Keratinocyte (primary cell): ENCODE data around the gene SCUBE1. TPM values are rescaled to one million over a fixed set of nuclear protein-coding genes. Genes with fewer than 3 reads are reported as not detected.

Experiments used
- DNase-seq: peaks from one replicate; pipeline ENCODE4 v3.0.0-alpha.2; 2011; ENCODE audit warnings: low read depth, missing footprints, low spot score
- FAIRE-seq: peaks from 2 replicates; lab custom pipeline; 2011; peaks lifted over from hg19 to GRCh38; lab: Jason Lieb, UNC
- H2AFZ ChIP-seq: 2 replicates; pipeline ENCODE4 v1.6.0; 2012; ENCODE audit warnings: low read length, control low read depth, inconsistent platforms; ENCODE audit not compliant: control insufficient read depth
- H3K27ac ChIP-seq: 2 replicates; pipeline ENCODE4 v1.5.1; 2011; ENCODE audit warnings: low read length; ENCODE audit not compliant: control insufficient read depth, insufficient read depth
- H3K27me3 ChIP-seq: 3 replicates; pipeline ENCODE4 v1.6.0; 2011; ENCODE audit warnings: low read length; ENCODE audit not compliant: control insufficient read depth, insufficient read depth; ENCODE audit errors: extremely low read depth
- H3K36me3 ChIP-seq, 2 experiments: 2 replicates in 1 of 2; 3 replicates in 1 of 2; pipeline ENCODE4 v1.5.1; 2011; ENCODE audit warnings: low read length in 2 of 2, mild to moderate bottlenecking in 1 of 2; ENCODE audit not compliant: control insufficient read depth in 2 of 2, insufficient read depth in 2 of 2; ENCODE audit errors: extremely low read depth in 1 of 2
- H3K4me1 ChIP-seq: 3 replicates; pipeline ENCODE4 v1.5.1; 2011; ENCODE audit warnings: low read length; ENCODE audit not compliant: control insufficient read depth, insufficient read depth; ENCODE audit errors: extremely low read depth
- H3K4me2 ChIP-seq: 3 replicates; pipeline ENCODE4 v1.6.0; 2011; ENCODE audit warnings: low read depth, low read length; ENCODE audit not compliant: control insufficient read depth, insufficient read depth; ENCODE audit errors: extremely low read depth
- H3K4me3 ChIP-seq, 3 experiments: fragments of 200-600 bp in 1 of 3; sonication (generic) in 1 of 3; 2 replicates in 2 of 3; 3 replicates in 1 of 3; pipeline ENCODE4 v1.5.1; 2011 to 2016; ENCODE audit warnings: low read length in 3 of 3, mild to moderate bottlenecking in 3 of 3, control low read depth in 2 of 3, inconsistent platforms in 1 of 3, low read depth in 1 of 3, mixed read lengths in 1 of 3, mixed run types in 1 of 3, moderate library complexity in 1 of 3; ENCODE audit not compliant: control insufficient read depth in 2 of 3, insufficient read depth in 2 of 3; ENCODE audit errors: extremely low read depth in 1 of 3
- H3K79me2 ChIP-seq: 2 replicates; pipeline ENCODE4 v1.6.0; 2012; ENCODE audit warnings: low read length; ENCODE audit not compliant: control insufficient read depth, insufficient read depth
- H3K9ac ChIP-seq: 3 replicates; pipeline ENCODE4 v1.6.0; 2011; ENCODE audit warnings: low read length; ENCODE audit not compliant: control insufficient read depth, insufficient read depth; ENCODE audit errors: extremely low read depth
- H3K9me1 ChIP-seq: 3 replicates; pipeline ENCODE4 v1.6.0; 2011; ENCODE audit warnings: low read length; ENCODE audit not compliant: control insufficient read depth, insufficient read depth; ENCODE audit errors: extremely low read depth
- H3K9me3 ChIP-seq: 2 replicates; pipeline ENCODE4 v1.5.1; 2012; ENCODE audit warnings: low read depth, low read length; ENCODE audit not compliant: control insufficient read depth
- H4K20me1 ChIP-seq: 3 replicates; pipeline ENCODE4 v1.6.0; 2011; ENCODE audit warnings: low read length; ENCODE audit not compliant: control insufficient read depth, insufficient read depth; ENCODE audit errors: extremely low read depth
- EZH2 ChIP-seq: IDR thresholded peaks from one replicate; pipeline ENCODE4 v1.6.1; 2012; ENCODE audit warnings: inconsistent platforms, mild to moderate bottlenecking, low read length, moderate library complexity
- dilution Hi-C: fragments of 300-500 bp; cut with MboI; formaldehyde crosslinking; loops from one replicate; pipeline ENCODE4 v1.7.0; 2020; ENCODE audit warnings: low sequenced_read_pairs; ENCODE audit not compliant: extremely low pct_ligation_motif_present
- polyA plus RNA-seq, 5 experiments: library from polyadenylated mRNA; depleted of rRNA in 3 of 5; stranded (reverse) in 3 of 5; stranded (forward) in 1 of 5; unstranded in 1 of 5; fragments of >200 nt; gene quantifications; 1 replicate in 1 of 5; 2 replicates in 3 of 5; 3 replicates in 1 of 5; pipeline versions ENCODE4 v1.2.1 to v1.2.3, GENCODE V29; 2011 to 2012; ENCODE audit warnings: missing spikeins in 2 of 5, low read depth in 1 of 5, low replicate concordance in 1 of 5
- TF ChIP-seq, protein P1 (sequence below), 3 experiments: IDR thresholded peaks in 1 of 3; conservative IDR thresholded peaks in 1 of 3; optimal IDR thresholded peaks in 1 of 3; 2 replicates in 2 of 3; 3 replicates in 1 of 3; pipeline versions ENCODE3 to v1.5.1; 2011; ENCODE audit warnings: low read length in 3 of 3, mild to moderate bottlenecking in 3 of 3, moderate library complexity in 2 of 3, control low read depth in 1 of 3, inconsistent platforms in 1 of 3; ENCODE audit not compliant: insufficient read depth in 2 of 3; ENCODE audit errors: extremely low read depth in 1 of 3

The SCUBE1 gene
- polyA plus RNA-seq, 1 donor (not counting 4 experiments of a cell fraction or from before 2014, with no cell fraction given) = not detected

DNA sequence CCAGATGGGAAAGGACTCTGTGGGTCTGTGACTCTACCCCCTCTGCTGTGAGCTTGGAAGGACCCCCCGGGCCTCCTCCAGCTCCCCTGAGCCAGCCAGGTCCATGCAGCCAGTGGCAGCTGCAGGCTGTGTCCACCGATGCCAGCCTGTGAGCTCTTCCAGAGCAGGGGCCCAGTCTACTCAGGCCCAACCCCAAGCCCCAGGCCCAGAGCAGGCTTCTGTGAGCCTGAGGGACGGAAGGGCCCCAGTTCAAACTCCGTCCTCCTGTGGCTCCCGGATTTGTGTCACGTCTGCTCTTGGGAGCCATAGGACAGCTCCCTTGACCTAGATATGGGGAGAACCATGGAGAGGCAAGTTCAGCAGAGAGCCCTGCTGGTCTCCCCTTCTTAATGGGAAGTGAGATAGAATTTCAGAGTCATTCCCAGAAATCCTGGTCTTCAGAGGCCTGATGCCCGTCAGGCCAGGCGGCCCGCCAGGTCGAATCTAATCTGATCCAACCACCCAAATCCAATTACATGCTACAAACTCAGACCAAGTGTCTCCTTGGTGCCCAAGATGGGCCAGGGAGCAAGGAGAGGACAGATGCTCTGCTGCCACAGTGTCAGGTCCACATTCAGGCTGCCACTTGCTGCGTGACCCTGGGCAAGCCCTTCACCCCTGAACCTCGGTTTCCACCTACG lies 75.1 kb downstream of the SCUBE1 start:
- no peak for DNase-seq
- H3K36me3 ChIP-seq = no peaks in the 10 kb centered on the region
- H3K27ac ChIP-seq = no peak overlapping the region
- H2AFZ ChIP-seq = no peak overlapping the region
- no peak overlapping the region for H3K4me2 ChIP-seq
- H3K4me1 ChIP-seq = peaks cover 9% of the 10 kb centered on the region
- FAIRE-seq = no peak
- H3K4me3 ChIP-seq = no peak overlapping the region
- H3K79me2 ChIP-seq = no peaks in the 10 kb centered on the region
- peaks cover 39% of the 10 kb centered on the region for H3K27me3 ChIP-seq
- no peak overlapping the region for H3K9ac ChIP-seq
- no peak for TF ChIP-seq EZH2
- TF ChIP-seq, protein P1, sequence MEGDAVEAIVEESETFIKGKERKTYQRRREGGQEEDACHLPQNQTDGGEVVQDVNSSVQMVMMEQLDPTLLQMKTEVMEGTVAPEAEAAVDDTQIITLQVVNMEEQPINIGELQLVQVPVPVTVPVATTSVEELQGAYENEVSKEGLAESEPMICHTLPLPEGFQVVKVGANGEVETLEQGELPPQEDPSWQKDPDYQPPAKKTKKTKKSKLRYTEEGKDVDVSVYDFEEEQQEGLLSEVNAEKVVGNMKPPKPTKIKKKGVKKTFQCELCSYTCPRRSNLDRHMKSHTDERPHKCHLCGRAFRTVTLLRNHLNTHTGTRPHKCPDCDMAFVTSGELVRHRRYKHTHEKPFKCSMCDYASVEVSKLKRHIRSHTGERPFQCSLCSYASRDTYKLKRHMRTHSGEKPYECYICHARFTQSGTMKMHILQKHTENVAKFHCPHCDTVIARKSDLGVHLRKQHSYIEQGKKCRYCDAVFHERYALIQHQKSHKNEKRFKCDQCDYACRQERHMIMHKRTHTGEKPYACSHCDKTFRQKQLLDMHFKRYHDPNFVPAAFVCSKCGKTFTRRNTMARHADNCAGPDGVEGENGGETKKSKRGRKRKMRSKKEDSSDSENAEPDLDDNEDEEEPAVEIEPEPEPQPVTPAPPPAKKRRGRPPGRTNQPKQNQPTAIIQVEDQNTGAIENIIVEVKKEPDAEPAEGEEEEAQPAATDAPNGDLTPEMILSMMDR (optimal IDR thresholded peaks at IDR 0.05 in 1 of 3, IDR thresholded peaks at IDR 0.05 in 1 of 3, conservative IDR thresholded peaks at IDR 0.05 in 1 of 3; ENCODE audit: extremely low read depth in 1 of 3, insufficient read depth in 2 of 3, low read length in 3 of 3) = no peak
- H3K9me1 ChIP-seq = no peaks in the 10 kb centered on the region
- dilution Hi-C loops = no loop called here
- no peaks in the 10 kb centered on the region for H3K9me3 ChIP-seq
- no peaks in the 10 kb centered on the region for H4K20me1 ChIP-seq

DNA sequence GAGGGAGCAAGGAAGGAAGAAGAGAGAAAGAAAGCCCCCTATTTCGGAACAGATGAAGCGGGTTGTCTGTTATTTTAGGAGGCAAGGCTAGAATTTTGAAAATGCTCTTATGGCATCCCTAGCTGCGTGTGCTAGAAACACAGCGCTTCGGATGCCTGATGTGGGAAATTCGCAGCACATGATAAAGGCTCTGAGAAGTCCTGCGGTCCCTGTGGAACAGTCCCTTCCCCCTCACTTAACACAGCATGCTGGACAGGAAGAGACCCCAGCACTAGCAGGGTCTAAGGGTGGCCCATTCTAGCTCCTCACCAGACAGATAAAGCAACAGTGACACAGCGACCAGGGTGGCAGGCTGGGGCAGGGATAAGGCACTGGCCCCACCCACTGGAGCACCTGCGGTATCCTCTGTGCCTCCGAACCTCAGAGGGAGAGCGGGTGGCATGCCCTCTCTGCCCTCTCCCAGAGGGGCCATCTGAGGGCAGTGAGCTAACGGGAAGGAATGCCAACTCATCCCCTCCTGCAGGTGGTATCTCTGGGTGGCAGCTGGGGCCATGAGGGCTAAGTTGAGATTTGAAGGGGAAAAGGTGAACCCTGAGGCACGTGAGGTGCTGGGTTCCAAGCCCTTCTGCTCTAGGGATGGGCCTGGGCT lies 75.7 kb downstream of the SCUBE1 start:
- Histone ChIP-seq H3K27me3 (peaks cover 43% of the 10 kb centered on the region), H3K9me3 (no peaks in the 10 kb centered on the region), H3K4me2 (no peak overlapping the region), H3K27ac (no peak overlapping the region), H3K79me2 (no peaks in the 10 kb centered on the region), H2AFZ (no peak overlapping the region), H3K36me3 (no peaks in the 10 kb centered on the region), H3K4me3 (no peak overlapping the region), H3K9me1 (no peaks in the 10 kb centered on the region), H3K4me1 (peaks cover 9% of the 10 kb centered on the region), H3K9ac (no peak overlapping the region), H4K20me1 (no peaks in the 10 kb centered on the region)
- dilution Hi-C loops = no loop called here
- no peak for DNase-seq
- TF ChIP-seq, protein P1 (optimal IDR thresholded peaks at IDR 0.05 in 1 of 3, IDR thresholded peaks at IDR 0.05 in 1 of 3, conservative IDR thresholded peaks at IDR 0.05 in 1 of 3; ENCODE audit: extremely low read depth in 1 of 3, insufficient read depth in 2 of 3, low read length in 3 of 3) = no peak
- no peak for TF ChIP-seq EZH2
- no peak for FAIRE-seq
